ENCODE results near the gene BCL2L11.

The BCL2L11 gene

GRCh38 chr2:111118481-111118980 is 2.2 kb upstream of the BCL2L11 start:
- Histone ChIP-seq H3K36me3 (no peaks in the 10 kb centered on the region), H3K4me3 (peak overlapping the region; percentile 49 to 77), H3K27me3 (peaks cover 0 to 5% of the 10 kb centered on the region in 2 donors), H3K9me3 (no peaks in the 10 kb centered on the region), H3K27ac (peak overlapping the region; percentile 45 to 66), H3K4me1 (peaks cover 0 to 44% (median 23%) of the 10 kb centered on the region in 4 donors)
- intact Hi-C loops (cut with DNase I; ENCODE audit: low total_unique reads) = loop anchor here (5.0 to 10.0 kb wide), 2 partner anchors 549 to 586 kb away; no protein-coding TSS in a partner anchor
- TF ChIP-seq, protein P1, sequence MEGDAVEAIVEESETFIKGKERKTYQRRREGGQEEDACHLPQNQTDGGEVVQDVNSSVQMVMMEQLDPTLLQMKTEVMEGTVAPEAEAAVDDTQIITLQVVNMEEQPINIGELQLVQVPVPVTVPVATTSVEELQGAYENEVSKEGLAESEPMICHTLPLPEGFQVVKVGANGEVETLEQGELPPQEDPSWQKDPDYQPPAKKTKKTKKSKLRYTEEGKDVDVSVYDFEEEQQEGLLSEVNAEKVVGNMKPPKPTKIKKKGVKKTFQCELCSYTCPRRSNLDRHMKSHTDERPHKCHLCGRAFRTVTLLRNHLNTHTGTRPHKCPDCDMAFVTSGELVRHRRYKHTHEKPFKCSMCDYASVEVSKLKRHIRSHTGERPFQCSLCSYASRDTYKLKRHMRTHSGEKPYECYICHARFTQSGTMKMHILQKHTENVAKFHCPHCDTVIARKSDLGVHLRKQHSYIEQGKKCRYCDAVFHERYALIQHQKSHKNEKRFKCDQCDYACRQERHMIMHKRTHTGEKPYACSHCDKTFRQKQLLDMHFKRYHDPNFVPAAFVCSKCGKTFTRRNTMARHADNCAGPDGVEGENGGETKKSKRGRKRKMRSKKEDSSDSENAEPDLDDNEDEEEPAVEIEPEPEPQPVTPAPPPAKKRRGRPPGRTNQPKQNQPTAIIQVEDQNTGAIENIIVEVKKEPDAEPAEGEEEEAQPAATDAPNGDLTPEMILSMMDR (IDR thresholded peaks at IDR 0.05) = no peak
- peak in 1 of 2 donors; percentile 29 for DNase-seq

DNA sequence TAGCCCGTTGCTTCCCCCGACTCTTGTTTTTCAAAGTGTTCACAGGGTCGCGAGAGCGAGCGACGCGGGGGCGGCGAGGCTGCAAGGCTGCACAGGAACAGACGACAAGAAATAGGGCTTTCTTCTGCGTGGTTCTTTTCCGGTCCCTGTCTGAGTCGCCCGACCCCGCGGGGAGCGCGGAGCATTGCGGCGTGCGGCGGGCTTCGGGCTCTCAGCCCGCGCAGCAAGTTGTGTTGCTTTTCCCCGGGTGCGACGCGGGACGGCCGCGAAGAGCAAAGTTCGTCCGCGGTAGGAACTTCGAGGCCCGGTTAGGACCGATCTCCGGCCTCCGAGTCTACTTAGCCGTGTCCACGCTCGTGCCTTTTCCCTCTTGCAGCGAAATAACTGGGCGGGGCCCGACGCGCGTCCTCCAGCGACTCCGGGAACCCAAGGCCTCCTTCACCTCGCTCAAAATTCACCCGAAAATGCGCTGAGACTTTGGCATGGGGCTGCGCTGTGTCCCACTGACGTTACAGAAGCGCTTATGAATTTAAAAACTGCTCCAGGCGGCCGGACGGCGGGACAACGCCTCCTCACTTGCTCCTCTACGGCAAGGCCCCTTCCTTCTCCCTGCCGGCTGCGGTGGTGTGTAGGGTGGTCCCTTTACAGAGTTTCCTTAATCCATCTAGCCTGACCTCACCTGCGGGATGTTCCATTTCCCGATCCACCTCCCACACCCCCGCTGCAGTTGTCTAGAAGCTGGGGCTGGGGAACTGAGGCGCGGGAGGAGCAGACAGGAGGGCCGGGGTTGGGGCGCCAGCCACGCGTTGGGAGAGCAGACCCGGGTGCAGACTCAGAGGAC is 1.5 kb upstream of the BCL2L11 start:
- Histone ChIP-seq H3K36me3 (peaks cover 0 to 4% (median 0%) of the 10 kb centered on the region in 3 donors), H3K27me3 (peaks cover 0 to 3% of the 10 kb centered on the region in 2 donors), H3K4me3 (peak overlapping the region; percentile 49 to 77), H3K27ac (peak overlapping the region; percentile 45 to 66), H3K9me3 (no peaks in the 10 kb centered on the region), H3K4me1 (peaks cover 0 to 51% (median 25%) of the 10 kb centered on the region in 4 donors)
- TF ChIP-seq, protein P1 (IDR thresholded peaks at IDR 0.05) = no peak
- intact Hi-C loops (cut with DNase I; ENCODE audit: low total_unique reads) = loop anchor here (5.0 to 10.0 kb wide), 2 partner anchors 548 to 586 kb away; no protein-coding TSS in a partner anchor
- no peak for DNase-seq

GRCh38 chr2:111119822-111120252 is 877 bp upstream of the BCL2L11 start:
- Histone ChIP-seq H3K36me3 (peaks cover 0 to 5% (median 0%) of the 10 kb centered on the region in 3 donors), H3K4me3 (peak overlapping the region; percentile 77 to 83), H3K27me3 (no peaks in the 10 kb centered on the region), H3K4me1 (peaks cover 0 to 57% (median 25%) of the 10 kb centered on the region in 4 donors), H3K27ac (peak overlapping the region; percentile 62 to 72), H3K9me3 (no peaks in the 10 kb centered on the region)
- intact Hi-C loops (cut with DNase I; ENCODE audit: low total_unique reads) = loop anchor here (5.0 to 10.0 kb wide), 2 partner anchors 547 to 585 kb away; no protein-coding TSS in a partner anchor
- DNase-seq = peak in 1 of 2 donors; percentile 67
- TF ChIP-seq, protein P1 (IDR thresholded peaks at IDR 0.05) = no peak

- Histone ChIP-seq H3K36me3 (peaks cover 0 to 19% (median 9%) of the 10 kb centered on the region in 3 donors), H3K9me3 (no peaks in the 10 kb centered on the region), H3K27ac (peak overlapping the region; percentile 62 to 78), H3K4me3 (peak overlapping the region; percentile 77 to 83), H3K4me1 (peaks cover 0 to 69% (median 25%) of the 10 kb centered on the region in 4 donors), H3K27me3 (no peaks in the 10 kb centered on the region)
- DNase-seq = peak; percentile 29 to 76
- intact Hi-C loops (cut with DNase I; ENCODE audit: low total_unique reads) = no loop called here
- TF ChIP-seq, protein P1 (IDR thresholded peaks at IDR 0.05) = no peak
Measured at GRCh38 chr2:111121028-111121827, 514 bp downstream of the BCL2L11 start.

All from tibial artery (tissue), 4 donors.